Retina (tissue), 1 donor: Measurements from ENCODE around the gene CTDSP2.
"Not testable (repeated sequence)": the region's sequence is repeated elsewhere in the genome, so short reads cannot be mapped to it uniquely, and the experiment has no call there.

Experiments used
- DNase-seq: peaks from one replicate; pipeline ENCODE4 v3.0.0-alpha.2; 2016

Gene CTDSP2, protein sequence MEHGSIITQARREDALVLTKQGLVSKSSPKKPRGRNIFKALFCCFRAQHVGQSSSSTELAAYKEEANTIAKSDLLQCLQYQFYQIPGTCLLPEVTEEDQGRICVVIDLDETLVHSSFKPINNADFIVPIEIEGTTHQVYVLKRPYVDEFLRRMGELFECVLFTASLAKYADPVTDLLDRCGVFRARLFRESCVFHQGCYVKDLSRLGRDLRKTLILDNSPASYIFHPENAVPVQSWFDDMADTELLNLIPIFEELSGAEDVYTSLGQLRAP

DNA sequence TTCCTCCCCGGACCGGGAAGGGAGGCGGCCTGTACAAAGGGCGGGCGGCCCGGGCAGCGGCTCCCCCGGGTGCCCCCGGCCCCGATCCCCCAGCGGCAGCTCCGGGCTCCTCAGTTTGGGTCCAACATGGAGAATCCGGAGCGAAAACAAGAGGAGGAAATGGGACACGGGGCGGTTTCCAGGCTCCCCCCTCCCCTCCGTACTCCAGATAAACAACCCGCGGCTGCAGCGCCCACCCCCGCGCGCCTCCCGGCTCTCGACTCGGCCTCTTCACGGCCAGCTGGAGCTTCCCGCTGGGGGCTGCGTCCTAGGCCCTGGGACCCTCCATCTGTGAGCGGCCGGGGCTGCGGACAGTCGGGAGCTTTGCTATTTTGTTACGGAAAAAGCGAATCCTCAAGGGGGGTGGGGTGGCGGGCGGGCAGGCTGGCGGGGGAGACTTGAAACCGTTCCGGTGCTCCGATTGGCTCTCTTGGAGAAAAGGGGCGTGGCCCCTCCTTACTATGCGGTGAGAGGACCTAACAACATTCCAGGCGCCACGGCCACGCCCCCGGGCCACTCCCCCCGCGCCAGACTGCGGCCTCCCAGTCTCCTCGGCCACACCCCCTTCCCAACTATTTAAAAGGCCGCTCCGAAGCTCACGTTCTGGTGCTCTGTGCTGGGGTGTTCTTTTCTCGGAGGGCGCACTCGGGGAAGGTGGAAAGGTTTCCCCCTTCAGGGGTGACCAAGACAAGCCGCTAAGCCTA is at the start of gene CTDSP2:
CTDSP2 (minus strand) TSS at position 153 of the 743 bp plus-strand sequence. CDS start 294 bp downstream, outside the sequence.
- peak; percentile 98 for DNase-seq

DNA sequence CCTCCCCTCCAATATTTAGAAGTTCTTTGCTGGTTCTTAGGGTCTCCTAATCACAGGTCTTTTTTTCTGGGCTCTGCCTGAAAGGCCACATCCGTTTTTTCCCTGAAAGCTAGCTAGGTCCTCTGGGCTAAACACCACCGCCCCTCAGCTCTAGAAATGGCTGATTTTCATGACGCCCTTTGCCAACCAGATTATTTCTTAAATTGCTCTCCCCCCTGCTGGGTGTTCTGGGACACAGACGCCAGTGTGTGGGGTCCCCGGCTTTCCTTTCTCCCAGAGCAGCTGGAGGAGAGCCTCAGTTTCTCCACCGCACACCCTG is 49.5 kb upstream of the CTDSP2 start:
- no peak for DNase-seq

DNA sequence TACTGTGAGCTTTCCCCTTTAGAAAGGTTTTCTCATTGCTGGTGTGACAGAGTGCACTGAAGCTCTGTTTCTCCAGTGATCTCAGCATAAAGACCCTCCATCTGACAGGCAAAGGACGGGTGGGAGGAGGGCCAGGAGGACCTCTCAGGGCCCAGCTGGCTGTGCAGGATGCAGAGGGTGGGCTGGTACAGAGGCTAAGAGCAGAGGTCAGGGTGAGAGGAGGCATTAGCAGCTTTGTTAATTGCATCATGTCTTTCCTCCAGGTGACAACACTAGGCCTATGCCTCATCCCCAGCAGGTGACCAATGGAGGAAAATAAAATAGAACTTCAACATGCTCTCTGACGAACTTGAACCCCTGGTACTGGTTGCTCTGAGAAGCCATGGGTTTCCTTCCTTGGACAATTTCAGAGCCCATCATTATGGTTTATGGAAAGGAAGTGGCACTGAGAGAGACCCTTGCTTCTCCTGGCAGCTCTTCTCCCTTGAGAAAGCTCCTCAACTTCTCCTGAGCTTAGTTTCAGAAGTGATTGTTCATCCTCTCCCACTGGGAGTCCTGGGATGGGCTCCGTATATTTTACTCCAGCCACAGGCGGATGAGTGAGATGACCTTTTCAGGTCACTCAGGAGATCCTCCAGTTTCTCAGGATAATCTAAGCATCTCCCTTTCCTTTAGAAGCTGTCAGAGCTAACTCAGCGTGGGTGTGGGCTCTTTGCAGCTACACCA is 49.0 kb upstream of the CTDSP2 start:
- peak; percentile 53 for DNase-seq

DNA sequence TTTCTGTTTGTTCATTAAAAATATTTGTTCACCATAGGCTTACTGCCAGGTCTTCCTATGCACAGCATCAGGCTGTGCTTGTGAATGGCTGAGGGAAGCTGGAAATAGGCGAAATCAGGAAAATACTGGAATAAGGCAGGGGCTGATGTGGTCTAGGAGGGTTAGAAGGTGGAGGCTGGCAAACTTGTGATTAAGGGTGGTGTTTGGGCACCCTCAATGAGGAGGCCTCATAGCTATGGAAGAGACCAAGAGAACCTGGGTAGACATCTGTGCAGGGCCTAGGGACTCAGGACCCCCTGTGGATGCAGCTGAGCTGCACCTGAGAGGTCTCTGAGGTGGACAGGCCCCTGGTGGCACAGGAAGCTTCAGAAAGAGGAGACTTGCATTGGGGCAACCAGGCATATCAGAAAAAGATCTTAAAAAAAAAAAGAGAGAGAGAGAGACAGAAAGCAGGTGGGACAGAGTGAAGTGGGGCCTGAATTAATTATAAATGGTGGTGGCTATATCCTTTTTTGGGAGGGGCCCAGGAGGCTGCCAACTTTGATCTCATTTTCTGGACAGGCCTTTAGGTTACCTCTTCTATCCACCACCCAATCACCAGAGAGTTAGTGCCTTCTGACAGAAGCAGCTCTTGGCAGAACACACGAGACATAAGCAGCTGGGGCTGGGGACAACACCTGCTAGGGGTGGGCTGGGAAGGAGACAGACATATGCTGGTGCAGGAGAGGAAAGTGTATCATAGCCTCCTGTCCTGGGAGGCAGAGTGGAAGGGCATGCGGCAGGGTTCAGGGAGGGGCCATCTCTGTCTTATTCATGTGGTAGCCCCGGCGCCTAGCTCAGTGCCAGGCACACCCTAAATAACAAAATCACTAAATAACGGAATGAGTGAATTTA is 48.1 kb upstream of the CTDSP2 start:
- peak; percentile 39 for DNase-seq

DNA sequence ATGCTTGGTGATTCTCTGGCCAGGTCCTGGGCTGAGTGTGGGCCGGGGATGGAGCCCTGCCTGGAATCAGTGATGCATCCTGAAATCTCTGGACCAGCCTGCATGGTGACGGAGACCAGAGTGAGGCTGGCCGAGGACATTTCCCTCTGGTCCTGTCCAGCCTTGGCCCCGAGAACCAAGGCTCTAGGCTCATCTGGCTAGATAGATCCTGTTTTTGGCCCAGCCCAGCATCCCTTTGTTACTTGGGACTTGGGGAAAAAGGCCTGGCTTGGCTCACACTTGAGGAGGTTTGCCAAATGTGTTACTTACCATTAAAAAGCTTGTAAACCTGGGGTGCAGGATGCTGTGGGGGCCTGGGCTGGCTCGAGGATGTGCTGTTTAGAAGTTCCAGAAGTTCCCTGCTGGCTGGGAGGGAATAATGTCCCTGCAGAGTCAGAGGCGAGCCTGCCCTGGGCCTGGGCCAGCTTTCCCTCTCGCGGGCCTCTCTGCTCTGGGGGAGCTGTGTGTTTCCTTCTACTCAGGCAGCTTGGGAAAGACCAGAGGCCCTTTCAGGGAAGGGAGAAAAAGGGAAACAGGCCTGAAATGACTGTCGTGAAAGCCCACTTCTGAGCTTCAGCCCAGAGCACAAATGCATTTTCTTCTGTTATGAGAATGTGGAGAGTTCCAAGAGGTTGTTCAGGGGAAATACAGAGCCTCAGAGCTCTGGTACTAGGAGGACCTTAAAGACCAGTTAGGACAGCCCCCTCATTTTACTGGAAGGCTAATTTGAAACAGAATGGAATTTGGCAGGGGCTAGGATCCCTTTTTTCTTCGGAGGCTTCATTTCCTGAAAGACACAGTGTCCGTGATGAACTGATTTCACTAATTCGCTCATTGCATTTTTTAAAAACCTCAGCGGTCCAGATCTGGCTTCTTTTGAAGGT is 47.2 kb upstream of the CTDSP2 start:
- peak; percentile 90 for DNase-seq

DNA sequence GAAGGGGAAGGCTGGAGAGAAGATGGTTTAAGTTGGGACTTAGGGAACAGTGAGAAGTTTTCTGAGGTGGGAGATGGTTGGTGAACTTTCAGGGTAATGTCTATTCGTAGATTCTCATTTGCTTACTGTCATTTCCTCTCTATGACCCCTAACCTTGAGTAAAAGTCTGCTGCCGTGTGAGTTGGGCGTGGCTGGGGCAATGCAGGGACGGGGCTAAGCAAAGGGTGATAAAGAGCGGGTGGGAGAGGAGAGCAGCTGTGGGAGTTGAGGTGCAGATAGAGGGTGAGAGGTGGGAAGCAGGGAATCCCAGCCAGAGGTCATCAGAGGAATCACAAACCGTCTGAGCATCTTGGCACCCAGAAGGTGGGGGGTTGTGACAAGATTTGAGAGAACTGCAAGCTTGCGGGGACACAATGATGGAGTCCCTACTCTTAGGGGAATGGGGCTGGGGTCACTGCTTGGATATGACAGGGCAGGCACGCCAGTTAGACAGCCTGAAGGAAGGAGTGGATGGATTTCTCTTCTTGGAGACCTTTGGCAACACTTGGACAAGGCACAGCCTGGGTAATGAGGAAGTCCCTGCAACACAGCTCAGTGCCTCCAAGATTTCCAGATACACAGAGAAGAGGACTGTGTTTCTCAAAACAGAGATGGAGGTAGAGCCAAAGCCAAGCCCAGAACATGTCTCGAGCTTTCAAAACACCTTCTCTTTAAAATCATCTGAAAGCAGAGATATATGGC is 45.9 kb upstream of the CTDSP2 start:
- DNase-seq: no peak

DNA sequence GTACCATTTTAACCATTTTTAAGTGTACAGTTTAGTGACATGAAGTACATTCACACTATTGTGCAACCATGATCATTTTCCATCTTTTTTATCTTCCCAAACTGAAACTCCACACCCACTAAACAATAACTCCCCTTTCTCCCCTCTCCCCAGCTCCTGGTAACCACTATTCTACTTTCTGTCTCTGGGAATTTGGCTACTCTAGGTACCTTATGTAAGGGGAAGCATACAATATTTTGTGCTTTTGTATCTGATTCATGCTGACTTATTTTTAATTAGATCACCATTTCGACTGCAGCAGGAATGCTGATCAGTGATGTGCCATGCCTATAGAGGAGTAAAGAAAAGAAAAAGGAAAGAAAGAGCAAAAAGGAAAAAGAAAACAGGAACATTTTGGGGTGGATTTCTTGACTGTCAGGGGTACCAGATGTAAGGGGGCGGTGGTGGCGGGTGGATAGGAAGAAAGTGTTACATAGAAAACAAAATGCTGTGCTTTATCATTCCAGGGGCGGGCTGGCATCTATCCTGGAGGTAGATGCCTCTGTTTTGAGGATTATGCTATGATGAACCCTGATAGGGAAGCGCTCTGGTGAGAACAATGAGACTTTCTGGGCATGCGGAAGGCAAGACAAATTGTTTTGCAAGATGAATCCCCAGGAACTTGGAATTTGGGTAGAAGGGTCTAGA is 45.2 kb upstream of the CTDSP2 start:
- DNase-seq: no peak

DNA sequence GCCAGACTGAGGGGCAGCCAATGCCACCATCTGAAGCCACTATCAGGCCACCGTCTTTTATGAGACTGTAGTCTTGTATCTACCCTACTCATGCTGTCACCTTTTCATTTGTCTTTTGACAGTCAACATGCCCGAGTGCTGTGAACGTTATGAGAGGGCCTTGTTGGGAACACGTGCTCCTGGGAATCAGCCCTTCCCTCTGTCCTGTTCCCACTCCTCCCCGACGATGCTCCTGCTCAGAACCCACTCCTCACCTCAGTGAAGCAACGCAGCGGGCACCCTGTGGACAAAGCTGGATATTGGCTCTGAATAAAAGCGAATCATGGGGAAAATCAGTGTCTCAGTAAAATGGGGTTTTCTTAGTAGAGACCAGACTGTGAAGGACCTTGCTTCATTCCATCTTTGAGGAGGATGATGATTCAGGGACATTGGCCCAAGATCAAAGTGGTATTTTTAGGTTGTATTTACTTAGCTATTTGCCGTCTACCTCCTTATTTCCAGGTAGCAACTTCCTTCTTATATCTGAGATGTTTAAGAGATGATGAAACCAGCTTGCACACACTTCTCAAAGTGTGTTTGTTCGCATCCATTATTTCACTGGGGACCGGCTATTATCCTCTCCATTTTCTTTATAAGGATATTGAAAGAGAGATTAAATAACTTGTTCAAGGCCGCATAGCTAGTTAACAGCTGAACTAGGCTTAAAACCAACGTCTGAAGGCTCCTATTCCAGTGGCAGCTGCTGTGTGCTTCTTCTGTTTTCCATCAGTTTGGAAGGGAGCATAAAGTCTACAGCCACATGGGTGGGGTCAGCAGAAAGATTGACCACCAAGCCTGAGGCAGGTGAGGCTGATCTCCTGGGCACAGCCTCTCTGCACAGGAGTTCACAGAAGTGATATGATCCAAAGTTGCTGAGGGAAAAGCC is 43.9 kb upstream of the CTDSP2 start:
- DNase-seq: no peak

DNA sequence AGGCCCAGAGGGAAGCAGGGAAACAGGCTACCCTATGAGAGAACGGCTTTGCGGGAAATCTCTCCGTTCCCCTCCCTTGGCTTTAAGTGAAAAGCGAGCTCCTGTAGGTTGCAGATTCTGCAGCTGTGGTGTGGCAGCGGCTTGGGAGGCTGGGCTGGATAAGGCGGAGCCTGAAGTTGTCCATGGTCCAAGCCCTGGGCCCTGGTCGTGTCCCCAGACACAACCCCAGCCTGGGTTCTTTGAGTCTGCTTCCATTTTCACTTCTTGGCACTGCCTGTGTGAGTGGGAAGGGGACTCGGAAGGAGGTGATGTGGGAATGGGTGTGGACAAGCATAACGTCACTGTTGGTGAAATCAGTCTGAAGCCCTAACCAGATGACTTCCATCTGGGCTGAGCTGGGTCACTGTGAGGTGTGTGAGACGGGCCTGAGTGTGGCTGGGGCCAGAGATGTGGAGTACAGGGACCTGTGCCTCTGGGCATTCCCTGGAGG is 43.0 kb upstream of the CTDSP2 start:
- DNase-seq: no peak

DNA sequence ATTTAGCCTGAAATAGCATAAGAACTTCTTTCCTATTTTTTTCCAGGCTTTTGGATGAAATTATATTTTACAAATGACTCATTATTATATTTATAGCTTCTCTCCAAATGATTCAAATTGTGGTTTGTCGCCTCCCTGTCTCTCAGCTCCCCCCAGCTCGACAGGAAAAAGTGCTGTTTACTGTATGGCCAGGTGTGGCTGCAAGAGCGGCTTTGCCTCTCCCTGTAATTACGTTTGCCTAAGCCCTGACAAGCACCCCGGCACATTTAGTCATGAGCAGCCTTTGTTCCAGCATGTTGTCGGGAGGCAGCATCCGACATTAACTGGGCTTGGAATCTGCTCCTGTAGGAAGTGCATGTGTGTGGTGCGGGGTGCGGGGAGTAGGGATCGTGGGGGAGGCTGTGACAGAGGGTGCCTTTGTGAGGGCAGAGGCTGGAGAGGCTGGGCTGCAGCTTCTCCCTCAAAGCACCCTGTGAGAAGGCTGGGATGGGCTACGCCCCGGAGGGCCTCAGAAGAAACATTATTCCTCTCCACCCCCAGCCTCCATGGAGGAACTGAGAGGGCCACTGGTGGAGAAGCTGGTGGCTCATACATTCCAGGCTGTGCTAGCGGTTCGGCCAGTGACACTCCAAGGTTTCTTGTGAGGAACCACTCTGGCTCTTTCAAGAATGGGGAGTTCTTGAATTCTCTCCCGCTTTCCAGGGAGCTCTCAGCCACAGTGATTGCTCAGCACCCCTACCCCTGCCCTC is 42.1 kb upstream of the CTDSP2 start:
- peak; percentile 67 for DNase-seq

DNA sequence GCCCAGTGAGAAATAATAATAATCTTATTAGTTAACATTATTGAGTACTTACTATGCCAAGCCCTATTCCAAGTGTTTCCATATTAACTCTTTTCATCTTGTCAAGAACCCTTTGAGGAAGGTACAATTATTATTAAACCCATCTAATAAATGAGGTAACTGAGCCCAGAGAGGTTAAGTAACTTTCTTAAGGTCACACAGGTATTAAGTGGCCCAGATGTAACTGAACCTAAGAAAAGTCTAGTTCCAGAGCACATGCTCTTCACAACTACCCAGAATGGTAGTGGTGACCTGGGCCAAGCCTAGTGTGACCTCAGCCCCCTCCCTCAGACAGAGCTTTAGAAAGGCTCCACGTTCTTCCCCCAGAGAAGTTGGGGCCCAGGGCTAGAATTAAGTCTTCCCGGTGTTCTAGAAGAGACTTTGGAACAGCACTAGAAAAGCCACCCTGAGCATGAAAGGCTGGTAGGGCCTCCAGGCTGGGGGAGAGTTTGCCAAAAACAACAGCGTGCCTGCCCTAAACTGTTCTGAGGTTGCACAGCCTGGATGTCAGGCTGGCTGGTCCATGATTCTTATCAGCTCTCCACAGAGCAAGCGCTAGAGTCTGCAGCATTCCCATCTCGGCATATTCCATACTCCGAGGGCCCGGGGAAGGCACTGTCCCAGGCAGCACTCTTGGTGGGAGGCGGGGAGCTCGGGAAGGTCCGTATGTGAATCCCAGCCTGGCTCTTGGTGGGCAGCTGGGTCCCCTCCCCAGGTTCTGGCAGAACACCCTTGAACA is 41.3 kb upstream of the CTDSP2 start:
- DNase-seq: no peak

DNA sequence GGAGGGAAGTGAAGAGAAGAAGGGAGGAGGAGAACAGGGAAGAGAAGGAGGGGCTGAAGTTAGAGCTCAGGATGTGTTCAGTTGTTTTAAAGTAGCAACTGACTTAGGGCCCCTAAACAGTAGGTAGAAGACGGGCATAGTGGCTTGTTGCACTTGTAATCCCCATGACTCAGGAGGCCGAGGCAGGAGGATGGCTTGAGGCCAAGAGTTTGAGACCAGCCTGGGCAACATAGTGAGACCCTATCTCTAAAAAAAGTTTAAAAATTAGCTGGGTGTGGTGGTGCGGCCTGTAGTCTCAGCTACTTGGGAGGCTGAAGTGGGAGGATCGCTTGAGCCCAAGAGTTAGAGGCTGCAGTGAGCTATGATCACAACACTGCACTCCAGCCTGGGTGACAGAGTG is 40.4 kb upstream of the CTDSP2 start:
- DNase-seq: not testable (repeated sequence)

DNA sequence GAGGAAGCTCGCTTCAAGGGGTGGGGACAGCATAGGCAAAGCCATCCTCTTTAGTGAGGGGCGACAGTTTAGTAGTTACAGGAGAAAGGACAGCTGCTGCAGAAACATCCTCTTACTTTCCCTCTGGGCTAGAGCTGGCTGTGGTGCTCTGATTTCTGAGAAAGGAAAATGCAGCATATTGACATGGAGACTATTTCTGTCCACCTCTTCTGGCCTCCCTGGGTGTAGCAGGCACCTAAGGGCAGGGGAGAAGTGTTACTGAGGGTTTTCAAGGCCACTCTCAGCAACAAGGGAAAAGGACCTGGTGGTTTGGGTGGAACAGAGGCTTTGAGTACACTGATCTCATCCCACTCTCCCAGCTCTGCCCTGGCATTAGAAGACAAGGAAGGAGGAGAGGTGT is 40.0 kb upstream of the CTDSP2 start:
- no peak for DNase-seq

DNA sequence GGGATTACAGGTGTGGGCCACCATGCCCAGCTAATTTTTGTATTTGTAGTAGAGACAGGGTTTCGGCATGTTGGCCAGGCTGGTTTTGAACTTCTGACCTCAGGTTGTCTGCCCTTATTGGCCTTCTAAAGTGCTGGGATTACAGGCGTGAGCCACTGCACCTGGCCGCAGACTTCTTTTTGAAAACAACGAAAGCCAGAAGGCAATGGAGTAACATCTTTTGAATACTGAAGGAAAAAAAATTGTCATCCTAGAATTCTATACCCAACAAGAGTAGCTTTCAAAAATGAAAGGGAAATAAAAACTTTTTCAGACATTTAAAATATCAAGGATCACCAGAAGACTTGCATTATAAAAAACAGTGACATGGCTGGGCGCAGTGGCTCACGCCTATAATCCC is 38.7 kb upstream of the CTDSP2 start:
- no peak for DNase-seq

DNA sequence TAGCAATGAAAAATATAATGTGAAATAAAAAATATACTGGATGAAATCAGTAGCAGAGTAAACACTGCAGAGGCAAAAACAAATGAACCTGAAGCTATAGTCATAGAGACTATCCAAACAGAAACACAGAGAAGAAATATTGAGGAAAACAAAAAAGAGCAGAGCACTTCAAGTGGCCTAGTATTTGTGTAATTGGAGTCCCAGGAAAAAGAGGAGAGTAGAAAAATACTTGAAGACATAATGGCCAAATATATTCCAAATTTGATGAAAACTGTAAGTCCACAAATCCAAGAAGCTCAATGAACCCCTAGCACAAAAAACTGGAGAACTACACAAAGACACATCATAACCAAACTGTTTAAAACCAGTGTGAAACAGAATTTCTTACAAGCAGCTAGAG is 37.2 kb upstream of the CTDSP2 start:
- no peak for DNase-seq

DNA sequence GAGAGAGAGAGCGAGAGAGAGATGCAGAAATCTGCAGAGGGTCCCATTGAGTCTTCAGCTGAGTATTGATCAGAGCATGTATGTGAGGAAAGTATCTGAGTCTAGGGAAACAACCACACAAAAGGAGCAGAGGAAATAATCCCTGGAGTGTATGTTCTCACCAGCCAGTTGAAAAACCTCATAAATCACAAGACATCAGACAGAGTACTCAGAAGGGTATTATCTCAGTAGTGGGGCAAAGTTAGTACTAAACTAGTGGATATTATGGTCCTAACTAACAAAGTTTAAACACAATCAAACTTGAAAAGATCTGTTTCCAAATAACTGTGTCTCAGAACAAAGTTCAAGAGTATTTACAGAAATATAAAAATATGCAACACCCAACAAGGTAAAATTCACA is 36.5 kb upstream of the CTDSP2 start:
- DNase-seq: no peak

DNA sequence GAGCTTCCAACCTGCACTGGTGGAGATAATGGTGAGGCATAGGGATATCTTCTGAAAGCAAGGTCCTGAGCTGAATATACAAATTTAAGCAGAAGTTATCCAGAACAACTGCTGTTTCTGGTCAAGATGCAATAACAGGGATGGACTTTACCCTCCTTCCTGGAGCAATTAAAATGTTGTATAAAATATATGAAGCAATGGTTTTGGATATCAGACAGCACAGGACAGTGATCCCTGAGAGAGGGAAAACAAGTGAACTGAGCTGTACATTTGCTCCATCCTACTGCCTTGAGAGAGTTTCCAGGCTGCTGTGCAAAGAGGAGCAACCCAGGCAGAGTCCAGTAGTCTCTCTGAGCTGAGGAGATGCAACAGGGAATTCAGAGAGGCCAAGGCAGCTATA is 36.0 kb upstream of the CTDSP2 start:
- DNase-seq: no peak

DNA sequence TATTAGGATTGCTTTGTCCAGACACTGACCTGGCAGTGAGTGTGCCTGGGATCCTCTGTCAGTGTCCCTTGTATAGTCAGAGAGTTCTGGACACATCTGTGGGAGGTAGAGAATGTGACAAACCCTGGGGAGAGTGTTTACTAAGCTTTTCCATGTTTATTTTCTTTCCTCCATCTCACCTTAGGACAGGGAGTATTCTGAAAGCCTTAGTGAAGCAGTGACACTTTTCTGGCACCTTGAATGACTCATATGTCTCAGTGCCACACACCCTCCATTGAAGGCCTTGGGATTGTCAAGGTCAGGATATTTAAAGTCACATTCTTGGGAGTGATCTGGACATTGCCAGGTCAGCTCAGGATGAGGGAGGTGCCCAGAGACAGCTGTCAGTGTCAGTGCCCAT is 34.9 kb upstream of the CTDSP2 start:
- DNase-seq: no peak
